Left kidney (tissue), 2 donors: ENCODE data around the gene FCN3. TPM values are rescaled to one million over a fixed set of nuclear protein-coding genes. Genes with fewer than 3 reads are reported as not detected.

Experiments used
- DNase-seq: peaks from one replicate; pipeline ENCODE4 v3.0.0-alpha.2; 2013
- polyA plus RNA-seq: library from polyadenylated mRNA; unstranded; fragments of 120-200 nt; gene quantifications from one replicate; pipeline ENCODE4 v1.2.1, GENCODE V29; 2013; ENCODE audit not compliant: insufficient read length

FCN3 gene
- polyA plus RNA-seq, 1 donor = 1.1 TPM

DNA sequence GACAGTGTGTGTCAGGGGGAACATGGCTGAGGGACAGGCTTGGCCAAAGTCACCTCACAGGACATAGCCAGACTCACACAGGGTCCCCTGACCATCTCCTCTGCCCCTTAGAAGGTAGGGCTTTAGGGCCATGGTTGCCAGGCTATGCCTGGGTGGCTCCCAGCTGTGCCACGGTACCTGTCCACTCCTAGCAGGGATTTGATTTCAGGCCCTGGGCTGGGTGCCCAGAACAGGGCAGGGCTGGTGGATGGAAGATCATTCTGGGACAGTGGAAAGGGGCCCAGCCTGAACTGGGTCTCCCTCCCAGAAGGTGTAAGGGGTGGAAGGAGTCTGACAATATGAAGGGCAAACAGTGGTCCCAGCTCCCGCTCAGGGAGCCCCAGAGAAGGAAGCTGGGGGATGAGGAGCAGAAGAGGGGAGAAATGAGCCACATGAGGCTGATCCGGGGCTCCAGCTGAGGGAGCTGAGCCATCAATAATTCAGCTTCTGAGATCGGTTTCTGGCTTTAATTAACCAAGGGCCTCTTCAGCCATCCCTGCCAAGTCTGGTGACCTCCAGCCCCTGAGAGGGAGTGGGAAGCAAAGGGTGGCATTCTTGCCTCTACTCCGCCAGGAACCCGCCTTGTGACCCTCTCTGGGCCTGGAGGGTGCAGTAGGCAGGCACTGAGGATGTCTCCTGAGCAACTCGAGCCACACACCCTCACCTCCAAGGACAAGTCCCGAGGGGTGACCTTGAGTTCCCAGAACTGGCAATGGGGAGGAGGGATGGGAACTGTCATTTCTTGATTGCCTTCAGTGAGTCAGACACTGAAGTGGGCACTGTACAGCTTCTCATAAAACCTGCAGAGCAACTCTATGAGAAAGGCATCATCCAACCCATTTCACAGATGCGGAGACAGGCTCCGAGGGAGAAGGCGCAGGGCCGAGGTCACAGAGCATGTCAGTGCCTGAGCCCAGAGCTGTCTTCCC is 6.4 kb upstream of the FCN3 start:
- no peak for DNase-seq

DNA sequence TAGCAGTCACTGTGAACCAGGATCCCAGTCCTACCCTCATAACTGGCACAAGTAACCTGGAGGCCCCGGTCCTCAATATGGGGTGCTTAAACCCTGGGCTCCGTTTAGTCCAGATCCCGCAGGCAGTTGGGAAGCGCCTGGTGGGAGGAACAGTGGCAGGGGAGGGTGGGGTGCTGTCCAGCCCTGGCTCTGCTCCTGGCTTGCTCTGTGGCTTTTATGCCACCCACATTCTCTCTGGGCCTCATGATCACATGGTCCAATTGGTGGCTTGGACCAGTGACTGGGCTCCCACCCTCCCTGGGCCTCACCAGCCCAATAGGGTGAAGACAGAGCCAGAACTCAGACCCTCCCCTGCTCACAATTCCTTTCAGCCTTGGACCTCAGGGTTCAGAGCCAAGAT is 5.6 kb upstream of the FCN3 start:
- no peak for DNase-seq

DNA sequence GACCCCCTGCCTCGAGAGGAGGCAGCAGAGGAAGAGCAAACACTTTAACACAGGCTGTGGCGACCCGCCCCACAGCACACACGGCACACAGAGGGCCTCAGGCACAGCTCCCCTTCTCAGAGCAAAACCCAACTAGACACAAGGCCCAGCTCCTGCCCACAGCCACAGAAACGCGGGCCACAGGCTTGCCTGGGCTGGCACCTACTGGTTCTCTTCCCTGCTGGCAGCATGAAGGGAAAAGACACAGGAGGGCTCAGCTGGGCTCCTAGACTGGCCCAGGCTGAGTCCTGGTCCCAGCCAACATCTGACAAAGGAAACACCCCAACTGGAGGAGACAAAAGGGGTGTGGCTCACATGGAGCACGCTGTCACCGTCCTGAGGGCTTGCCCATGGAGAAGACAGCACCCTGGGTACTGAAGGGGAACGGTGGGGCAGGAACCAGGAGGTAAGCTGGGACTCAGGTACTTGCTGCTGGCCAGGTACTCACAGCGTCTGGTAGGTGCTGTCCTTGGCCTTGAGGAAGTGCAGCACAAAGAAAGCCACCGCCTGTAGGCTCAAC is 5.0 kb upstream of the FCN3 start:
- DNase-seq = no peak

DNA sequence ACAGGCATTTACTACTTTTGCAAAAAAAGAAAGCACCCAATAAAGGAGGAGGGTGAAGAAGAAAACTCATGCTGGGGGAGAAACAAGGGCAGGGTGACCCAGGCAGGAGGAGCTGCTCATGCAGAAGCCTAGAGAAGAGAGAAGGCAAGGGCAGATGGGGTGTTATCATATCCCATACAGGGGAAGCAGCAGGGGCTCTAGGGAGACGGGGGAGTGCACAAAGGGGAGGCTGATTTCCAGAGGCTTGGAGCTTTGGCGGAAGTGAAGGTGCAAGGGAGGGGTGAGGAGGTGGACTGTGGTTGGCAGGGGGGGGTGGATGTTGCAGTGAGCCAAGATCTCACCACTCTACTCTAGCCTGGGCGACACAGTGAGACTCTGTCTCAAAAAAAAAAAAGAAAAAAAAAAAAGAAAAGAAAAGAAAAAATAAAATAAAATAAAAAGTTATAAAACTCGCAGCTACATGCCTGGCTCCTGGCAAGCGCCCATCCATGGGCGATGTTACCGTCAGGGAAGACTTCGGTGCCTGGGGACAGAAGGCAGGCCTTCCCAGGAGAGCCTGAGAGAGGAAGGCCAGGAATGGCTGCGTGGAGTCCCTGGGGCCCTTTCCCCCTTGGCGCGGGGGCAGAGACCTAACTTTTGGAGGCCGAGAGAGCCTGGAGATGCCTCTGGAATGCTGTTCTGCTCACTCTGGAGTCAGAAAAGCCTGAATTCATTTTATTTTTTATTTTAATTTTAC is 3.3 kb upstream of the FCN3 start:
- DNase-seq = no peak

DNA sequence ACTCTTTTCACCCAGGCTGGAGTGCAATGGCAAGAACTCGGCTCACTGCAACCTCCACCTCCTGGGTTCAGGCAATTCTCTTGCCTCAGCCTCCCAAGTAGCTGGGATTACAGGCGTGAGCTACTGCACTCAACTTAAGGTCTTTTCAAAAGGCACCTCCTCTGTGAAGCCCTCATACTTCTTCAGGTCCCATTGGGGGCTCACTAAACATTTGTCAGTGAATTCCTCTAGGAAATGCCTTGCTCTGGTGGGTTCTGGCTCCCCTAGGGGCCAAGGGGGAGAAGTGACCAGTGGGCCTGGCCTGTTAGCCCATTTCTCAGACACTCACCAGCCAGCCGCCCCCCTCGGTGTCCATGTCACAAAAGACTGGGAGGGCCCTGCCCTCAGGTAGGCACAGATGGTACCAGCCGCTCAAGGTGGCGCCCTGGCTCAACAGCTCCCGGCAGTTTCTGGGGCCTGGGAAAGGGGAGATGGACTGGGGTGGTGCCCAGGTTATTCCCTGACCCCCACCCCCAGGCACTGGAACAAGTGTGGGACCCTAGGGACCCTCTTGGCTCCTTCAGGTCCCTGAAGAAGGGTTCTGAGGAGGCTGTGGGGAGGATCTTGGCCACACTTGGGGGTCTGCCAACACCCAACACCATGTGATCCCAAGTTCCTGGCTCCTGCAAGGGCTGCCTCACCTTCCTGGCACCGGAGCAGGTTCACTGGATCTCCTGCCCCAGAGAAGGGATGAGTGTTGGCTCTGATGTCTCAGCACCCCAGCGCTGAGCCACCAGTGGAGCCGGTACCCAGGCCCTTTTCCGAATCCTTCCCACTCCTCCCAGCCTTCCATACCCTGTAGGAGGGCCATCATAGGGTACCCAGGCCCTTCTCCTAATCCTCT is 1.6 kb downstream of the FCN3 start:
- DNase-seq = no peak

DNA sequence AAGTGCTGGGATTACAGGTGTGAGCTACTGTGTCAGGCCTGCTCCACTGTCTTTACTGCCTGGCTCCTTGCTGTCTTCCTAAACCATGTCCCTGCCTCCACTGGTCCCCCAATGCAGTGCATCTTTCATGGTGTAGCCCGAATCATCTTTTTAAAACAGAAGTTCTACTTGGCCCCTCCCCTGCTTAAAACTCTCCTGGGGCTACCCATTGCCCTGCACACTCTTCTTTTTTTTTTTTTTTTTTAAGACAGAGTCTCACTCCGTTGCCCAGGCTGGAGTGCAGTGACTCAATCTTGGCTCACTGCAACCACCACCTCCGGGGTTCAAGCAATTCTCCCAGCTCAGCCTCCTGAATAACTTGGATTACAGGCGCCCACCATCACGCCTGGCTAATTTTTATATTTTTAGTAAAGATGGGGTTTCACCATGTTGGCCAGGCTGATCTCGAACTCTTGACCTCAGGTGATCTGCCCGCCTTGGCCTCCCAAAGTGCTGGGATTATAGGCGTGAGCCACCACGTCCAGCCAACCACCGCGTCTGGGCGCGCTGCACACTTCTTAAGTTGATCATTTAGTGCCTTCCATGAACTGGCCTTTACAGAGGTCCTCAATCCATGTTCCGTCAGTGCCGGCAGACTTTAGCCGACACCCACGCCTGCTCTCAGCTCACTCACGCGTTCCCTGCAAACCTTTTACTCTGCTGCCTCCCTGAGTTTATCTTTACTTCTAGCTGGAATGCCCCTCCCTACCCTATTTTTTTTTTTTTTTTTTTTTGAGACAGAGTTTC is 2.4 kb downstream of the FCN3 start:
- DNase-seq = no peak

DNA sequence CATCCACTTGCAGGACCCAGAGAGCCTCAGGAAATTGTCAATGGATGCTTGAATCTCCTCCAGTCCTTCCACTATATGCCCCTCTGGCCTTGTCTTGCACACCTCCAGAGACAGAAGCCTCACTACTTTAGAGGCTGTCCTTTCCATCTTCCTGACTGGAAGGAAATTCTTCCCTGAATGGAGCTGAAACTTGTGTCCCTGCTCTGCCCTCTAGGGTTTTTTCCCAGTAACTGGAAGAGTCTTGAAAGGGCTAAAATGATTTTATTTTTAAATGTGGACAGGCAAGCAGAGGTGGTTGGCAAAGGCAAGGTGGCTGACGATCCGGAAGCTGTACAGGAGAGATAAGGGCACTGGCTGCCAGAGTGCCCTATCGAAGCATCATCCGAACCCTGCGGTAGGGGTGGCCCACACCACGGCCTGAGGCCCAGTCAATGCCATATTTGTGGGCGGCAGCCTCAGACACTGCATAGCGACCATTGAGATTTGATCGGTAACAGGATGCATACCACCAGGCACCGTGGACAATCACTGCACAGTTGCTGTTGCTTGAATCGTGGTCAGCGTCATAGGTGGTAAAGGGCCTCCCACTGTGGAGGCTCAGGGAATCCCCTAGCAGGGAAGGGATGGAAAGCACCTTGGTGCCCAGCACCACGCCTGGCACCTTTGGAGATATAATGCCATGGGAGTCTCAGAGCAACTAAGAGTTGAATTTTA is 5.6 kb downstream of the FCN3 start:
- no peak for DNase-seq

DNA sequence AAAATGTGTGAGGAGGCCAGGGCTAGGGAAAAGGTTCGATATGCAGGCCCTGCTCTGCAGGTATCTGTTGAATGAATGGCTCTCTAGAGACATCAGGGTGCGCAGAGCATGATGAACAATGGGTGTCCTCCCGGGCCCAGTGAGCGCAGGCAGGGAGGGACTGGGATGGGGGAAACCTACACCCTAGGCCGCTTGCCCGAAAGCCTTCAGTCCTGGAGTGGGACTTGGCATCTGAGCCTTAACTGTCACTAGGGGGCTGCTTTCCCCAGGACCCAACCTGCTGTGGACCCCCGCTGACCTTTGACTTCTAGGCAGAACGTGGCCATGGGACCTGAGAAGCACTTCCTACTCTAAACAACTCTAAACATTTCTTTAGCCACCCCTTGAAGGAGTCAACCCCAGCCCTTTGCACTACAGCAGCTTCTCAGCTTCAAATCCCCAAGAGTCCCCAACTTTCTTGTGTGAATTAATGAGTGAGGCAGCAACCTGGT is 7.4 kb downstream of the FCN3 start:
- DNase-seq = no peak

DNA sequence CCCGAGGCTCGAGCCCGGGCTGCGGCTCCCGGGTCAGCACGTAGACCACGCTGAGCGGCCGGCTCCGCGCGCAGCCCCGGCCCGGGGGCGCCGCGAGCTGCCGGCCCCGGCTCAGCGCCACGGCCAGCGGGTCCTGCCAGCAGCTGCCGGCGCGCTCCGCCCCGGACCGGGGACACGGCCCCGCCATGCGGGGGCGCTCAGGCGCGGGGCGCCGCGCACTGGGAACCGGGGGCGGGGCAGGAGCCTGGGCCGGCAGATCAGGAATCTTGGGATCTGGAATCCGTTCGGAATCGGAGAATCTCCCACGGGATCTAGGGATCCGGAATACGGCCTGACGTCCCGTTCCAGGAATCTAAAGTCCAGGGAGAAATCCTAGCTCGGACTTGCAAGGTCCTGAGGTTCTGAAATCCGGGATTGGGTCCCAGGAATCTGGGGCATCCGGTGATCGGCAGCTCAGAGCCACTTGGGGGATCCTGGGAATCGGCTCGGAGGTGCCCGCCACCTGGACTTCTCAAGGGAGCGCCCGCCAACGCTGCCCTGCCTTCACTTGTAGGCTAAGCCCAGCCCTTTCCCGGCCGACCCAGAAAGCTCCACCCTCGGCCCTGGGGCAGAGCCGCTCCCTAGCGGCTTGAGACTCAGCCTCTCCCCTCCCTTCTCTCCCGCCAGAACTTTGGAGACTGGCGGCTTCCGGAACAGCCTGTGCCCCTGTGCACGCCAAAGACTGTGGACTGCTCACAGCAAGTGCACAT is 8.0 kb downstream of the FCN3 start, which contains the start of gene MAP3K6:
Gene MAP3K6 (minus strand): TSS at position 551 of the 749 bp plus-strand sequence. CDS start 364 bp downstream, at position 187.
- DNase-seq = peak; percentile 73

DNA sequence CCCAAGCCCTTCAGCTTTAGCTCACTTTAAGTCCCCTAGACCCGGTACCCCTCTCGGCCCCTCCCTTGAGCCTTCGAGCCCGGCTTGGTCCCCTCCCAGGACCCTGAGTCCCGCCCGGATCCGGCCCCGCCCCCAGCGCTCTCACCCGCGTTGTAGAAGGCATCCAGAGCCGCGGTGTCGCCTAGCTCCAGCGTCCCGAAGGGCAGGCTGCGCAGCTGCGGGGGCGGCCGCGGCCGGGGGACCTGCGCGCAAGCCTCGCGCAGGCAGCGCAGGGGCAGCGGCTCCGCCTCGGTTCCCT is 8.6 kb downstream of the FCN3 start:
- peak; percentile 75 for DNase-seq

DNA sequence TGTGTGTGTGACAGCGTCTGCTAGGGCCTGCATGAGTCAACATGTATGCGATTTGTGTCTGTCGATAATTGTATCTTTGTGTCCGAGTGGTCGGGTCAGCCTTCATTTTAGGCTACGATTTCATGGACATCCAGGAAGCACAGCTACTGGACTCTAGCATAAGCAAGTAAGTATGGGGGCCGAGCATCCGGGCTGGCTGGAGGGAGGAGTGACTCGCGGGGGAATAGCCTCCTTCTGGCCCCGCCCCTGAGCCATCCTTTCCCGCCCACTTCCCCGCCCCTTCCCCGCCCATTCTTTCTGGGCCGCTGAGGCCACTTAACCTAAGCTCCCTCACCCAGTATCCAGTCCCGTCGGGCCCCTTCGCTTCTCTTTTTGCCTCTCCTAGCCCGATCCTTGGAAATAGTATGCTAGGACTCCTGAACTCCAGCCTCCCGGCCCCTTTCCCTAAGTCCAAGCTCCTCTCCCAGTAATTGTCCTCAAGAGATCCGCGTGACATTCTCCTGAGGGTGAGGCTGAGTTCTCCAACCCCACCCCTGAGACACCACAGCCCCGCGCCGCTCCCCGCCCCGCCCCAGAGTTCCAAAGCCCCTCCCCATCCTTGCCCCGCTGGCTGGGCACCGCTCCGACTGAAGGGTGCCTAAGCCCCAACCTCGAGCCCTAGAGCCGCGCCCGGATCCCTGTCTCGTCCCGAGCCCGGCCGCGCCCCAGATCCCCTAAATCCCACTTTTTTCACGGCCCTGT is 9.1 kb downstream of the FCN3 start:
- peak; percentile 87 for DNase-seq

DNA sequence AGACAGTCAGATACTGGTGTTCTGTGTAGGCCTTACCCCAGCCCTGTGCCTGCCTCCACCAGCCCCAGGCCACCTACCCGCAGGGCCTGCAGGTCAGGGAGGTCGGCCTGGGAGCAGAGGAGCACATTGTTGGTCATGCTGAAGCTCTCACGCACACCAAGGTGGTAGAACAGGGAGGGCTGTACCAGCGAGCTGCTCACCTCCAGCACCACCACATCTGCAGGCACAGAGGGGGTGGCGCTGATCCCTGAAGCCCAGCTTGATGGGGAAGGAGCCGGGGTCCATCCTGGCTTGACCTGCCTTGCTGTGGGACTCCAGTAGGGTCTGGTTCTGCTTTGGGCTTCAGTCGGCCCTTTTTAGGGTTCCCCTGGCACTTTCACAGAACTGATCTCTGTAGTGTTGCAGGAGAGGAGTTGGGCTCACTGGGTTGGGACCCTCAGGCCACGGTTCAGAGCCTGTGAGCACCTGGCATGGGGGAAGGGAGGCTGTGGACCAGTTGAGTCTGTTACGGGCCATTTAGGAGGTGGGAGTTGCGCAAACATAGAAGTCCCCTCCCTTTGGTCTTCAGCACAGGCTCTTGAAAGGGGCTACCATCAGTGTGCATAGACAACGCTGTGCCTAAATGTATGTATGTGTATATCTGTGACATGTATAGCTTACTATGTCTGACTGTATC is 9.8 kb downstream of the FCN3 start:
- DNase-seq = no peak

DNA sequence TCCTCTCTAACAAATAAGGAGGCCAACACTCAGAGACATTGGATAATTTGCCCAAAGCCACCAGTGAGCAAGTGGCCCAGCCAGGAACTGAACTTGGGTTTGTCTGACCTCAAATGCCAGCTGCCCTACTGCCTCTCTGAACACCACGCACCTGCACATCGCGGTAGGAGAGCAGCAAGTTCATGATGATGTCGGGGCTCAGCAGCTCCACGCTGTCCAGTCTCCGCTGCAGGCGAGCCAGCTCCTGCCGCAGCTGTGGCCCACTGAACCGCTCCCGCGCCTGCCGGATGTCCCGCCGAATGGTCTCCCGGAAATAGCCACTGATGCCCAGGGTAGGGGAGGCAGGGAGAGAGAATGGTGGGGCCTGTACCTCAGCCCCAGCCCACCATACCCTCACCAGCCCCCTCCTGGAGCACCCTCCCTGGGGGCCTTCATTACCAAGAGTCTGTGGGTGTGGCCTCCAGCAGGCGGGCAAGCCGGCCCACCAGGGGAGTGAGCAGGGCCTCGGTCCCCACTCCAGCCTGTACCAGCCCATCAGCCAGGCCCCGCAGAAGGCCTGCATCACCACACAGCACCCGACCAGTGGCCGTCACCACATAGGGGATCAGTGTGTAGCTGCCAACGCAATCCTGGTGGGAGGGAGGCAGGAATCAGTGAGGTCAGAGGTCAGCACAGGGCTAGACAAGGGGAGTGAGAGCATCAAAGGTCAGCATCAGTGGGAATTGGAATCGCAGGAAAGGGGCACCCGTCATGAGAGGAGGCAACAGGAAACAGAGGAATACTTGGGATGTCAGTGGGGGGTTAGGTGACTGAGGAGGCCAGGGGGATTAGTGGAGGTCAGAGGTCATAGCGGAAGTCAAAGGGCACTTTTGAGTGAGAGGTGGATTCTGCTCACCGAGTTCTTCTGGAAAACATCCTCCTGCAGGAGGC is 10.6 kb downstream of the FCN3 start:
- no peak for DNase-seq

DNA sequence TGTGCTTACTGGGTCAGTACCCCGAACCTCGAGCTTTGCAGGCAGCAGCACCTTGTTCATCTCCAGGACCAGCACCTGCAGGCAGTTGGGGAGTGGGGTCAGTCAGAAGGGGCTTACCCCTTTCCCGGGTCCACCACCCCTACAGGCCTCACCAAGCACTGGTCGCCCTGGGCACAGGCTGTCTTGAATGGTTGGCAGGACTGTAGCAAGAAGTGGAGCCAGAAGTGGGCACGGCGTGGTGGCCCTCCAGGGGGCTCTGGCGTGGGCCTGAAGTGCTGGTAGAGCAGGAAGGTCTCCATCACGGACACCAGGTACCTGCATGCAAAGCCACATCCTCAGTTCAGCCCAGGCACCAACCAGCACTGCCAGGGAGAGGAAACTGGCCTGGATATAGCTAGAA is 13.1 kb downstream of the FCN3 start:
- DNase-seq = no peak

DNA sequence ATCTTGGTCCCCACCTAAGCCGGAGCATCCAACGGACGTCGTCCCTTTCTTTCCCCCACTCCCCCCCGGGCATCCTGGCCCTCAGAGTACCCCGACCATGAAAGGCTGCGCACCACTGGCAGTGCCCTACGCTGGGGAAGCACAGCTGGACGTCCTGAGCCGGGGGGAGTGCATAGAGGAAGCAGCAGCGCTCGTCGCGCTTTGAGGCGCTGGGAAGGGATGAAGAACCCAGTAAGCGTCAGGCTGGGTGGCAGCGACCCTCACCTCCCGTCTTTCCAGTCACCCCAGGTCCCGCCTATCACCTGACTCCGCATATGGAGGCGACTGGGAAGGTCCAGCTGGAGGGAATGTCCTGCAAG is 13.6 kb downstream of the FCN3 start:
- no peak for DNase-seq

DNA sequence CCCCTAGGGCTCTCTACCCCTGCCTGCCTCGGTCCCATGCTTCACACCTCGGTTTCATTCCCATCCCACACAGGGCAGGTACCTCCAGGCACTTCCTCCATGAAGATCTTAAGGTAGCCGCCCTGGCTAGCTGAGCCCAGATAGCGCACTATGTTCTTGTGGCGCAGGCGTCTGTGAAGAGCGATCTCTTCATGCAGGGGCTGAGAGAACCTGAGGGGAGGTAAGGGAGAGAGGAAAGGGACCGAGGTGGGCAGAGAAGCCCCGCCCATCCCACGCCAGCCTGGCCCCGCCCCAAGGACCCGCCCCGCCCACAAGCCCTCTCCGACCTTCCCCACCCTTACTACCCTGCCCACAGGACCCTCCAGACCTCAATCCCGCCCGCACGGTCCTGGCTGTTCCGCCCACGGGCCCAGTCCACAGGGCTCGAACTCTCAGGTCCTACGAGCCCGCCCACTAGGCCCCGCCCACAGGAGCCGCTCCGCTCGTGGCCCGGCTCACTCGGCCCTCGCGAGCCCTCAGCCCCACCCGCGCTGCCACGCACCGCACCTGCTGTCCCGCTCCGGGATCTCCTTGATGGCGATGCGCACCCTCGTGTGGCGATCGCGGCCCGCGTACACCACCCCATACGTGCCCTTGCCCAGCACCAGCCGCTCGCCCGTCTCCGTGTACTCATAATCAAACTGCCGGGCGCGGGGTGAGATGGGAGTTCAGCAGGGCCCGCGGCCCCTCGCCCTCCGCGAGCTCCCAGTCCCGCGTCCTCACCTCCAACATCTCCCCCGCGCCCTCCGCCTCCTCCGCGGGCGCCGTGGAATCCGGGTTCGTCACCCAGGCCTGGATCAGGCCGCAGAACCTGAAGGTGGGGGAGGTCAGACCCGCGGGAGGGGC is 14.2 kb downstream of the FCN3 start:
- DNase-seq = no peak
